ENCODE data around the gene CTNND2. TPM values are rescaled to one million over a fixed set of nuclear protein-coding genes. Genes with fewer than 3 reads are reported as not detected.

CTNND2 gene
- total RNA-seq, 1 donor from 2014 or later = 40.0 TPM

GRCh38 chr5:11683666-11684065 is 220.6 kb downstream of the CTNND2 start:
- DNase-seq (ENCODE audit: low read depth, low spot score) = no peak
- no peaks in the 10 kb centered on the region for H3K9me3 Mint-ChIP-seq
- no peak overlapping the region for H3K4me3 Mint-ChIP-seq
- H3K27ac Mint-ChIP-seq (ENCODE audit: unreplicated experiment) = no peak overlapping the region
- peaks cover 3% of the 10 kb centered on the region for H3K36me3 Mint-ChIP-seq (ENCODE audit: low read depth)
- H3K27me3 Mint-ChIP-seq (ENCODE audit: low read depth) = no peaks in the 10 kb centered on the region
- peaks cover 10% of the 10 kb centered on the region for H3K4me1 Mint-ChIP-seq
- no peak for TF ChIP-seq CTCF (conservative IDR thresholded peaks at IDR 0.05)

GRCh38 chr5:11681796-11682195 is 222.4 kb downstream of the CTNND2 start:
- DNase-seq (ENCODE audit: low read depth, low spot score) = no peak
- H3K4me3 Mint-ChIP-seq = no peak overlapping the region
- peaks cover 3% of the 10 kb centered on the region for H3K36me3 Mint-ChIP-seq (ENCODE audit: low read depth)
- H3K9me3 Mint-ChIP-seq = peaks cover 2% of the 10 kb centered on the region
- TF ChIP-seq CTCF (conservative IDR thresholded peaks at IDR 0.05) = no peak
- peaks cover 10% of the 10 kb centered on the region for H3K4me1 Mint-ChIP-seq
- H3K27me3 Mint-ChIP-seq (ENCODE audit: low read depth) = no peaks in the 10 kb centered on the region
- H3K27ac Mint-ChIP-seq (ENCODE audit: unreplicated experiment) = no peak overlapping the region

- no peak for DNase-seq (ENCODE audit: low read depth, low spot score)
- no peak overlapping the region for H3K27ac Mint-ChIP-seq (ENCODE audit: unreplicated experiment)
- peaks cover 2% of the 10 kb centered on the region for H3K9me3 Mint-ChIP-seq
- H3K4me1 Mint-ChIP-seq = peaks cover 10% of the 10 kb centered on the region
- H3K4me3 Mint-ChIP-seq = no peak overlapping the region
- TF ChIP-seq CTCF (conservative IDR thresholded peaks at IDR 0.05) = no peak
- peaks cover 3% of the 10 kb centered on the region for H3K36me3 Mint-ChIP-seq (ENCODE audit: low read depth)
- H3K27me3 Mint-ChIP-seq (ENCODE audit: low read depth) = no peaks in the 10 kb centered on the region
Measured at GRCh38 chr5:11679676-11680075, 224.6 kb downstream of the CTNND2 start.

GRCh38 chr5:11675184-11675583 is 229.1 kb downstream of the CTNND2 start:
- H3K36me3 Mint-ChIP-seq (ENCODE audit: low read depth) = peaks cover 13% of the 10 kb centered on the region
- H3K27me3 Mint-ChIP-seq (ENCODE audit: low read depth) = no peaks in the 10 kb centered on the region
- H3K27ac Mint-ChIP-seq (ENCODE audit: unreplicated experiment) = no peak overlapping the region
- H3K4me1 Mint-ChIP-seq = no peaks in the 10 kb centered on the region
- no peak for TF ChIP-seq CTCF (conservative IDR thresholded peaks at IDR 0.05)
- DNase-seq (ENCODE audit: low read depth, low spot score) = no peak
- peaks cover 10% of the 10 kb centered on the region for H3K9me3 Mint-ChIP-seq
- no peak overlapping the region for H3K4me3 Mint-ChIP-seq

- H3K9me3 Mint-ChIP-seq = peaks cover 22% of the 10 kb centered on the region
- no peaks in the 10 kb centered on the region for H3K4me1 Mint-ChIP-seq
- no peak for DNase-seq (ENCODE audit: low read depth, low spot score)
- TF ChIP-seq CTCF (conservative IDR thresholded peaks at IDR 0.05) = no peak
- no peak overlapping the region for H3K4me3 Mint-ChIP-seq
- H3K27ac Mint-ChIP-seq (ENCODE audit: unreplicated experiment) = no peak overlapping the region
- H3K27me3 Mint-ChIP-seq (ENCODE audit: low read depth) = no peaks in the 10 kb centered on the region
- peaks cover 22% of the 10 kb centered on the region for H3K36me3 Mint-ChIP-seq (ENCODE audit: low read depth)
Measured at GRCh38 chr5:11672385-11673085, 231.7 kb downstream of the CTNND2 start.
